B cell (primary cell): Measurements from ENCODE around the gene ZNF260.

Experiments
- CTCF ChIP-seq: fragments of 200-600 bp; IDR thresholded peaks from one replicate; pipeline ENCODE4 v1.8.0; 2022; ENCODE audit warnings: antibody characterized with exemption, mild to moderate bottlenecking
- EZH2 ChIP-seq: IDR thresholded peaks from 2 replicates; pipeline ENCODE4 v1.6.1; 2012; ENCODE audit warnings: borderline replicate concordance, low read depth, mild to moderate bottlenecking, moderate library complexity, low read length; ENCODE audit not compliant: insufficient read depth, poor library complexity, severe bottlenecking

- TF ChIP-seq CTCF (no peak), EZH2 (no peak)
Observed at GRCh38 chr19:36573020-36573894, 45.2 kb upstream of the ZNF260 start, which contains the start of gene ZNF529.
